ENCODE results near the gene PROZ. TPM values are rescaled to one million over a fixed set of nuclear protein-coding genes. Genes with fewer than 3 reads are reported as not detected.

PROZ gene
- total and polyA plus RNA-seq, 5 experiments from 2014 or later = not detected

- H3K27ac Mint-ChIP-seq = no peak overlapping the region
- H3K4me1 Mint-ChIP-seq = peaks cover 8 to 20% (median 14%) of the 10 kb centered on the region in 4 donors
- no peaks in the 10 kb centered on the region for H3K36me3 Mint-ChIP-seq
- peak overlapping the region in 1 of 10 donors; percentile 29 for H3K4me3 Mint-ChIP-seq
- no peaks in the 10 kb centered on the region for H3K9me3 Mint-ChIP-seq
- POLR2A ChIA-PET = no interaction called here
- H3K27me3 Mint-ChIP-seq = peaks cover 4 to 17% (median 8%) of the 10 kb centered on the region in 5 donors
- ATAC-seq (no peak), DNase-seq (no peak)
Observed at GRCh38 chr13:113148940-113149503, 9.4 kb upstream of the PROZ start.

- Mint-ChIP-seq H3K36me3 (no peaks in the 10 kb centered on the region), H3K27ac (no peak overlapping the region), H3K4me3 (no peak overlapping the region), H3K4me1 (peaks cover 10 to 25% (median 19%) of the 10 kb centered on the region in 4 donors), H3K27me3 (peaks cover 4 to 17% (median 8%) of the 10 kb centered on the region in 5 donors), H3K9me3 (peaks cover 0 to 1% (median 0%) of the 10 kb centered on the region in 9 donors)
- no peak for DNase-seq
- POLR2A ChIA-PET = no interaction called here
- ATAC-seq = no peak
Observed at GRCh38 chr13:113149711-113150549, 8.5 kb upstream of the PROZ start.

- DNase-seq (no peak), ATAC-seq (no peak)
- H3K27ac Mint-ChIP-seq = peak overlapping the region in 1 of 10 donors; percentile 65
- H3K9me3 Mint-ChIP-seq = peaks cover 0 to 10% (median 0%) of the 10 kb centered on the region in 9 donors
- POLR2A ChIA-PET = no interaction called here
- peaks cover 4 to 17% (median 8%) of the 10 kb centered on the region in 5 donors for H3K27me3 Mint-ChIP-seq
- H3K4me1 Mint-ChIP-seq = peaks cover 13 to 27% (median 20%) of the 10 kb centered on the region in 4 donors
- H3K4me3 Mint-ChIP-seq = peak overlapping the region in 5 of 10 donors; percentile 18 to 79 (median 66)
- no peaks in the 10 kb centered on the region for H3K36me3 Mint-ChIP-seq
Observed at GRCh38 chr13:113150550-113151365, 7.7 kb upstream of the PROZ start.

GRCh38 chr13:113151745-113152690, 6.4 kb upstream of the PROZ start:
- Mint-ChIP-seq H3K27ac (peak overlapping the region in 9 of 10 donors; percentile 42 to 92 (median 83)), H3K9me3 (peaks cover 0 to 10% (median 0%) of the 10 kb centered on the region in 9 donors), H3K4me1 (peaks cover 13 to 27% (median 20%) of the 10 kb centered on the region in 4 donors), H3K27me3 (peaks cover 4 to 14% (median 7%) of the 10 kb centered on the region in 5 donors), H3K36me3 (no peaks in the 10 kb centered on the region), H3K4me3 (peak overlapping the region; percentile 79 to 97 (median 87))
- peak in 1 of 2 donors; percentile 43 for ATAC-seq
- DNase-seq = peak in 2 of 10 donors; percentile 13 to 14
- POLR2A ChIA-PET = no interaction called here

- DNase-seq (peak in 1 of 10 donors; percentile 10), ATAC-seq (no peak)
- peaks cover 0 to 10% (median 0%) of the 10 kb centered on the region in 9 donors for H3K9me3 Mint-ChIP-seq
- peaks cover 13 to 27% (median 20%) of the 10 kb centered on the region in 4 donors for H3K4me1 Mint-ChIP-seq
- peak overlapping the region; percentile 79 to 97 (median 87) for H3K4me3 Mint-ChIP-seq
- POLR2A ChIA-PET = interaction anchor here (3.4 kb wide), 1 partner anchor 57 kb away, joined by 27 read pairs; the partner anchor contains the start of genes CUL4A and PCID2
- H3K27me3 Mint-ChIP-seq = peaks cover 0 to 14% (median 7%) of the 10 kb centered on the region in 5 donors
- H3K36me3 Mint-ChIP-seq = no peaks in the 10 kb centered on the region
- peak overlapping the region; percentile 42 to 93 (median 90) for H3K27ac Mint-ChIP-seq
Observed at GRCh38 chr13:113152691-113152983, 5.8 kb upstream of the PROZ start.

GRCh38 chr13:113152984-113153809, 5.3 kb upstream of the PROZ start:
- peak overlapping the region; percentile 79 to 97 (median 89) for H3K4me3 Mint-ChIP-seq
- peaks cover 13 to 27% (median 20%) of the 10 kb centered on the region in 4 donors for H3K4me1 Mint-ChIP-seq
- H3K27ac Mint-ChIP-seq = peak overlapping the region; percentile 72 to 93 (median 90)
- peak; percentile 34 to 50 for ATAC-seq
- H3K36me3 Mint-ChIP-seq = no peaks in the 10 kb centered on the region
- H3K27me3 Mint-ChIP-seq = peaks cover 0 to 14% (median 7%) of the 10 kb centered on the region in 5 donors
- peak in 4 of 10 donors; percentile 22 to 26 (median 24) for DNase-seq
- H3K9me3 Mint-ChIP-seq = peaks cover 0 to 10% (median 0%) of the 10 kb centered on the region in 9 donors
- POLR2A ChIA-PET = interaction anchor here (0.7 to 3.4 kb wide), 3 partner anchors 14 to 145 kb away, joined by 3 to 27 read pairs (median 4); partner anchors contain the start of genes CUL4A and PCID2

GRCh38 chr13:113153810-113154748, 4.4 kb upstream of the PROZ start:
- Mint-ChIP-seq H3K4me1 (peaks cover 18 to 27% (median 20%) of the 10 kb centered on the region in 4 donors), H3K36me3 (no peaks in the 10 kb centered on the region), H3K27me3 (peaks cover 0 to 14% (median 7%) of the 10 kb centered on the region in 5 donors), H3K27ac (peak overlapping the region; percentile 72 to 92 (median 88)), H3K4me3 (peak overlapping the region; percentile 79 to 91 (median 86)), H3K9me3 (peaks cover 0 to 10% (median 0%) of the 10 kb centered on the region in 9 donors)
- POLR2A ChIA-PET = interaction anchor here (0.7 to 3.4 kb wide), 3 partner anchors 13 to 144 kb away, joined by 3 to 27 read pairs (median 4); partner anchors contain the start of genes CUL4A and PCID2
- DNase-seq (peak; percentile 60 to 89 (median 72)), ATAC-seq (peak; percentile 81 to 83)

GRCh38 chr13:113155201-113155600, 3.2 kb upstream of the PROZ start:
- peaks cover 18 to 27% (median 20%) of the 10 kb centered on the region in 4 donors for H3K4me1 Mint-ChIP-seq
- H3K9me3 Mint-ChIP-seq = peaks cover 0 to 10% (median 0%) of the 10 kb centered on the region in 9 donors
- peak overlapping the region in 7 of 10 donors; percentile 52 to 83 (median 70) for H3K4me3 Mint-ChIP-seq
- POLR2A ChIA-PET = interaction anchor here (3.4 kb wide), 1 partner anchor 54 kb away, joined by 27 read pairs; the partner anchor contains the start of genes CUL4A and PCID2
- peaks cover 0 to 14% (median 7%) of the 10 kb centered on the region in 5 donors for H3K27me3 Mint-ChIP-seq
- peak overlapping the region; percentile 34 to 89 (median 81) for H3K27ac Mint-ChIP-seq
- no peaks in the 10 kb centered on the region for H3K36me3 Mint-ChIP-seq
- DNase-seq (no peak), ATAC-seq (no peak)

GRCh38 chr13:113155982-113156655, 2.3 kb upstream of the PROZ start:
- no peak overlapping the region for H3K4me3 Mint-ChIP-seq
- DNase-seq = no peak
- peaks cover 0 to 10% (median 0%) of the 10 kb centered on the region in 9 donors for H3K9me3 Mint-ChIP-seq
- peaks cover 0 to 12% (median 2%) of the 10 kb centered on the region in 5 donors for H3K27me3 Mint-ChIP-seq
- no peak for ATAC-seq
- H3K4me1 Mint-ChIP-seq = peaks cover 19 to 29% (median 25%) of the 10 kb centered on the region in 4 donors
- H3K36me3 Mint-ChIP-seq = no peaks in the 10 kb centered on the region
- POLR2A ChIA-PET = interaction anchor here (3.4 kb wide), 1 partner anchor 53 kb away, joined by 27 read pairs; the partner anchor contains the start of genes CUL4A and PCID2
- H3K27ac Mint-ChIP-seq = peak overlapping the region in 3 of 10 donors; percentile 27 to 68 (median 28)
